OCI-LY7 (cell line): ENCODE data around the gene PON1. TPM values are rescaled to one million over a fixed set of nuclear protein-coding genes. Genes with fewer than 3 reads are reported as not detected.

Experiments
- BruUV-seq: library from RNA; stranded (reverse); fragments of 400-500 nt; replicated peaks from 2 replicates; lab custom pipeline; 2021; lab: Mats Ljungman, UMichigan
- CTCF ChIA-PET: fragments of 300-600 bp; sonication (Branson Sonifier 250); formaldehyde crosslinking; loops from one replicate; lab custom pipeline; 2022; ENCODE audit warnings: antibody characterized with exemption; ENCODE audit not compliant: unreplicated experiment; lab: Charles Lee
- POLR2A ChIA-PET: fragments of 300-600 bp; sonication (Branson Sonifier 250); formaldehyde crosslinking; loops from one replicate; lab custom pipeline; 2022; ENCODE audit warnings: antibody characterized with exemption; lab: Charles Lee
- DNase-seq: peaks from one replicate; pipeline ENCODE4 v3.0.0-alpha.2; 2015; ENCODE audit warnings: low spot score
- H2AFZ ChIP-seq: fragments of 200-600 bp; sonication (generic), shearing (Covaris generic); 2 replicates; pipeline ENCODE4 v1.6.1; 2014; ENCODE audit warnings: mild to moderate bottlenecking, antibody characterized with exemption, low read length, moderate library complexity
- H3K27ac ChIP-seq: fragments of 200-600 bp; sonication (generic); 2 replicates; pipeline ENCODE4 v1.5.1; 2014; ENCODE audit warnings: mixed run types, low read depth, mild to moderate bottlenecking, moderate library complexity, low read length, inconsistent platforms; ENCODE audit not compliant: poor library complexity, severe bottlenecking
- H3K36me3 ChIP-seq: fragments of 200-600 bp; sonication (generic); 2 replicates; pipeline ENCODE4 v1.6.1; 2014; ENCODE audit warnings: mild to moderate bottlenecking, antibody characterized with exemption, low read length, moderate library complexity, mixed read lengths; ENCODE audit not compliant: insufficient read depth
- H3K4me1 ChIP-seq: fragments of 200-600 bp; sonication (generic); 2 replicates; pipeline ENCODE4 v1.5.1; 2014; ENCODE audit warnings: mild to moderate bottlenecking, low read length; ENCODE audit not compliant: insufficient read depth, poor library complexity, severe bottlenecking
- H3K4me2 ChIP-seq: fragments of 200-600 bp; sonication (generic); 2 replicates; pipeline ENCODE4 v1.6.1; 2014; ENCODE audit warnings: mild to moderate bottlenecking, low read length
- H3K4me3 ChIP-seq: fragments of 200-600 bp; sonication (generic); 2 replicates; pipeline ENCODE4 v1.5.1; 2014; ENCODE audit warnings: mild to moderate bottlenecking, low read depth, low read length; ENCODE audit not compliant: poor library complexity, severe bottlenecking
- H3K79me2 ChIP-seq: fragments of 200-600 bp; sonication (generic); 2 replicates; pipeline ENCODE4 v1.6.1; 2016; ENCODE audit warnings: low read depth, mild to moderate bottlenecking, low read length, moderate library complexity, mixed read lengths; ENCODE audit not compliant: insufficient read depth
- H3K9me2 ChIP-seq: fragments of 200-600 bp; sonication (generic); 2 replicates; pipeline ENCODE4 v1.6.1; 2016; ENCODE audit warnings: mild to moderate bottlenecking, low read length, mixed read lengths; ENCODE audit not compliant: insufficient read depth
- H3K9me3 ChIP-seq: fragments of 200-600 bp; sonication (generic); 2 replicates; pipeline ENCODE4 v1.6.1; 2014; ENCODE audit warnings: mild to moderate bottlenecking, mixed run types, low read length, mixed read lengths
- H4K20me1 ChIP-seq: fragments of 200-600 bp; sonication (generic); 2 replicates; pipeline ENCODE4 v1.6.1; 2014; ENCODE audit warnings: mild to moderate bottlenecking, antibody characterized with exemption, low read length, moderate library complexity, mixed read lengths; ENCODE audit not compliant: insufficient read depth
- EZH2phosphoT487 ChIP-seq: fragments of 200-600 bp; sonication (generic); IDR thresholded peaks from 2 replicates; pipeline ENCODE4 v1.6.1; 2018; ENCODE audit warnings: low read depth, borderline replicate concordance, mild to moderate bottlenecking, mixed run types, antibody characterized with exemption, low read length, moderate library complexity, mixed read lengths
- intact Hi-C: fragments of 100-400 bp; cut with micrococcal nuclease; formaldehyde crosslinking; loops from one replicate; pipeline ENCODE4 v1.10.0; 2022; ENCODE audit not compliant: unreplicated experiment
- total RNA-seq, 2 experiments: library from RNA; depleted of rRNA in 1 of 2; stranded (reverse); fragments of >200 nt in 1 of 2; shearing (Covaris generic) in 1 of 2; gene quantifications; 2 replicates each; pipeline ENCODE4 v1.2.3, GENCODE V29; 2014 to 2022
- TF ChIP-seq, protein P1 (sequence below): fragments of 200-600 bp; sonication (generic); conservative IDR thresholded peaks from 2 replicates; pipeline ENCODE4 v1.5.1; 2014; ENCODE audit warnings: mild to moderate bottlenecking, antibody characterized with exemption, low read length, moderate library complexity, mixed read lengths

Gene PON1
- total RNA-seq, 2 experiments from 2014 or later = not detected

- intact Hi-C loops = no loop called here
- no peak overlapping the region for H3K27ac ChIP-seq
- DNase-seq = no peak
- TF ChIP-seq EZH2phosphoT487 = no peak
- TF ChIP-seq, protein P1, sequence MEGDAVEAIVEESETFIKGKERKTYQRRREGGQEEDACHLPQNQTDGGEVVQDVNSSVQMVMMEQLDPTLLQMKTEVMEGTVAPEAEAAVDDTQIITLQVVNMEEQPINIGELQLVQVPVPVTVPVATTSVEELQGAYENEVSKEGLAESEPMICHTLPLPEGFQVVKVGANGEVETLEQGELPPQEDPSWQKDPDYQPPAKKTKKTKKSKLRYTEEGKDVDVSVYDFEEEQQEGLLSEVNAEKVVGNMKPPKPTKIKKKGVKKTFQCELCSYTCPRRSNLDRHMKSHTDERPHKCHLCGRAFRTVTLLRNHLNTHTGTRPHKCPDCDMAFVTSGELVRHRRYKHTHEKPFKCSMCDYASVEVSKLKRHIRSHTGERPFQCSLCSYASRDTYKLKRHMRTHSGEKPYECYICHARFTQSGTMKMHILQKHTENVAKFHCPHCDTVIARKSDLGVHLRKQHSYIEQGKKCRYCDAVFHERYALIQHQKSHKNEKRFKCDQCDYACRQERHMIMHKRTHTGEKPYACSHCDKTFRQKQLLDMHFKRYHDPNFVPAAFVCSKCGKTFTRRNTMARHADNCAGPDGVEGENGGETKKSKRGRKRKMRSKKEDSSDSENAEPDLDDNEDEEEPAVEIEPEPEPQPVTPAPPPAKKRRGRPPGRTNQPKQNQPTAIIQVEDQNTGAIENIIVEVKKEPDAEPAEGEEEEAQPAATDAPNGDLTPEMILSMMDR = no peak
- H3K4me3 ChIP-seq = no peak overlapping the region
- no peaks in the 10 kb centered on the region for H4K20me1 ChIP-seq
- POLR2A ChIA-PET = no interaction called here
- BruUV-seq = no TSS peak
- H3K9me2 ChIP-seq = no peaks in the 10 kb centered on the region
- no peak overlapping the region for H3K4me2 ChIP-seq
- CTCF ChIA-PET = no interaction called here
- no peaks in the 10 kb centered on the region for H3K79me2 ChIP-seq
- H3K36me3 ChIP-seq = no peaks in the 10 kb centered on the region
- H3K9me3 ChIP-seq = no peaks in the 10 kb centered on the region
- H3K4me1 ChIP-seq = no peaks in the 10 kb centered on the region
- H2AFZ ChIP-seq = no peak overlapping the region
These were observed 27.9 kb downstream of the PON1 start for GRCh38 chr7:95296456-95296855.

DNA sequence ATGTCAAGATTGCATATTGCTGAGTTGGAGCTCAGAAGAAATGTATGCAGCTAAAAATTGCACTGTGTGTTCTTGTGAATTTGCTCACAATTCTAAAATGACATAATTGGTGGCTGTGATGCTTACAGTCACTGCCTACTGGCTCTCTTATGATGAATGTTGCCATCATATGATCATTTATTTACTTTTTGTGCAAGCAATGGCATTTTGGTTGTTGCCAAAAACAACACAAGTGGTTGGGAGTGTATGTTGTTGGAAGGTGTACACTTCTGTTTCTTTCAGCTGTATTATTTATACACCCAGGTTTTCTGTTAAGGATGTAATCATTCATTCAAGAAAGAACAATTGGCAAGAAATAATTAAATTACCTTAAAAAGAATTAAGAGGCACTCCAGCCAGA, 28.9 kb downstream of the PON1 start:
- CTCF ChIA-PET = no interaction called here
- H2AFZ ChIP-seq = no peak overlapping the region
- no peaks in the 10 kb centered on the region for H3K9me3 ChIP-seq
- no peaks in the 10 kb centered on the region for H4K20me1 ChIP-seq
- no peak overlapping the region for H3K27ac ChIP-seq
- H3K9me2 ChIP-seq = no peaks in the 10 kb centered on the region
- TF ChIP-seq, protein P1 = no peak
- TF ChIP-seq EZH2phosphoT487 = no peak
- intact Hi-C loops = no loop called here
- no peak overlapping the region for H3K4me2 ChIP-seq
- BruUV-seq = no TSS peak
- no peak for DNase-seq
- H3K36me3 ChIP-seq = no peaks in the 10 kb centered on the region
- H3K79me2 ChIP-seq = no peaks in the 10 kb centered on the region
- no peak overlapping the region for H3K4me3 ChIP-seq
- H3K4me1 ChIP-seq = no peaks in the 10 kb centered on the region
- POLR2A ChIA-PET = no interaction called here

DNA sequence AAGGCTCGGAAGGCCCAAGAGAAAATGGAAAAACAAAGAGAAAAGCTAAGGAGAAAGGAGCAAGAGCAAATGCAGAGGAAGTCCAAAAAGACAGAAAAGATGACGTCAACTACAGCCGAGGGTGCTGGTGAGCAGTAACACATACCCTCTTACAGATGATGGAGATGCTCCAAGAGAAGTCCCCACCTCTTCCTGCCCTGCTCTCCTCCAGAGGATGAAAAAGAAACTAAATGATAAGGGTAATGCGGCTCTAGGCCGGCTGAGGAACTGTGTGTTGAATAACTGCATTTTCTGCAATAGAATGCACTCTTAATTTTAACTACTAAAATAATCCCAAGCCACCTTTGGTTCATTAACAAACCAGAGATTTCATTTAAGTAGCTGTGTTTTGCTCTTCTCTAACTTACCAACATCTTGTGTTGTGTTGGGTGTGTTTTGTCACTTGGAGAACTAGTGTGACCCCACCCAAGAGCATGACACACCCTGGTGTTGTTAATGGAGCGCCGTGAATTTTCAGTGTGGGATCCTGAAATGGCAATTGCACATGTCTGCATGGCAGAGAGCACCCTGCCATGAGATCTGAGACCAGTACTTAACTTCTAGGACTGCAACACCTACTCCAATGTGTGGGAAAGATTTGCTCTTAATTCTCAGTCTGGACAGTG, 34.0 kb downstream of the PON1 start:
- no peaks in the 10 kb centered on the region for H3K9me2 ChIP-seq
- H3K27ac ChIP-seq = no peak overlapping the region
- H2AFZ ChIP-seq = no peak overlapping the region
- TF ChIP-seq EZH2phosphoT487 = no peak
- TF ChIP-seq, protein P1 = no peak
- H3K4me2 ChIP-seq = no peak overlapping the region
- DNase-seq = no peak
- H3K36me3 ChIP-seq = no peaks in the 10 kb centered on the region
- ChIA-PET CTCF (no interaction called here), POLR2A (no interaction called here)
- H3K79me2 ChIP-seq = no peaks in the 10 kb centered on the region
- no peaks in the 10 kb centered on the region for H4K20me1 ChIP-seq
- no peaks in the 10 kb centered on the region for H3K4me1 ChIP-seq
- no TSS peak for BruUV-seq
- no peak overlapping the region for H3K4me3 ChIP-seq
- H3K9me3 ChIP-seq = no peaks in the 10 kb centered on the region
- intact Hi-C loops = no loop called here
